Measurements from ENCODE around the gene PDGFC. TPM values are rescaled to one million over a fixed set of nuclear protein-coding genes. Genes with fewer than 3 reads are reported as not detected.
A peak's percentile ranks its signal among the peaks of the same experiment; 100 is the strongest.

PDGFC gene
- total RNA-seq, 1 donor from 2014 or later, result 70.9 TPM

DNA sequence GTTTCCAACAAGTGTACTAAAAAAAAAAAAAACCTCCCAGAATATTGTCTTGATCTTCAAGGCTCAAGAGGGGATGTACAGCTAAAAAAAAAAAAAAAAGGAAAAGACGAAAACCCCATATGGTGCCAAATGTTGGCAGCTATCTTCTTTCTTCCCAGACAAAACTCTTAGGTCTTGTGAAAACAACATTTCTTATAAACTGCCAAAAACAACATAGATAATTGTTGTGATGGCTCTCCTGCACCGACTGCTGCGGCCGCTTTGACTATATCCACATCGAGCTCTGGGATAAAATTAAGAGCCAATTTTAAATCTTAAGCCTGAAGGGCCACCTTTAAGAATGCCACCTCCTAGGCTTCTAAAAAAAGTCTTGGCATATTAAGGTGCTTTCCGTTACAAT is 23.5 kb downstream of the PDGFC start:
- peak; percentile 8 for TF ChIP-seq CTCF (IDR thresholded peaks at IDR 0.05)
- no peaks in the 10 kb centered on the region for H3K27me3 Mint-ChIP-seq (ENCODE audit: low read depth)
- DNase-seq (ENCODE audit: low spot score), result no peak
- peak overlapping the region; percentile 92 for H3K27ac Mint-ChIP-seq (ENCODE audit: unreplicated experiment)
- H3K4me1 Mint-ChIP-seq (ENCODE audit: low read depth), result peaks cover 97% of the 10 kb centered on the region
- H3K9me3 Mint-ChIP-seq (ENCODE audit: low read depth), result no peaks in the 10 kb centered on the region
- peak overlapping the region; percentile 35 for H3K4me3 Mint-ChIP-seq (ENCODE audit: unreplicated experiment)
- no peaks in the 10 kb centered on the region for H3K36me3 Mint-ChIP-seq (ENCODE audit: low read depth)

DNA sequence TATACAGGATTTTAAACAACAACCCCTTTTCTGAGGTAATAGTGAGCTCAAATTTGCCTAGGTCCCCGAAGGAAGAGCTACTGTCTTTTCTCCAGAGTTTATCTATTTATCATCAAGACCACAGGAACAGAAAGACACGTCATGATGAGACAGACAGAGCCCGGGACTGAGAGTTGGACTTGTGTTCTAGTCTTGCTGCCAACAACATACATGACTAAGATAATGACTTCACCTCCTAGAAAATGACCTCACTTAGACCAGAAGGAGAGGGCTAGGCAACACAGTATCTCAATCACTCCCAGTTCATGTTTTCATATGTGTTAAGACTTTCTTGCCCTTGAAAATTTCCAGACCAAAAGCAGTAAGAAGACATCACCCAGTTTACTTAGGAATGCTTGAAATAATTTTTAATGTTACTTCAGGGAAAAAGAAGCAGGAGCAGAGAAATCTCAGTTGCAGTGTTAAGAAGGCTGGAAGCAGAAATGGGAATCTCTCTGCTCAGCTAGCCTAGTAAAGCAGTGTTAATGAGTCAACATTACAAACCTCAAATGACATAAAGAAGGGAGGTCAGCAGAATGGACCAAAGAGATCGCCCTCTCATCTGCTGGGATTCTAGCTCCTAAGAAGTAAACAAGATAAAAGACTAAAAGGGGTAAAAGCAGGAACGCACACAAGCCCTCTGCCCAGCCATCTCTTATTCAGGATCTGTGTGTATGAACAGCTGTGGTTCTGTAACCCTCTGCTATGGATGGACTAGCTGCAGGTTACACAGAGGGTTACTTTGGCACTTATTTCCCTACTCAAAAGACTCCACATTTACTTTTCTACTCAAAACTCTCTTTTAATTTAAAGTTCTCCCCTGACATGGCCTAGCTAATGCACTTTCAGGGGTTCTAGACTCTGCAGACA is 24.8 kb downstream of the PDGFC start:
- no peak for TF ChIP-seq CTCF (IDR thresholded peaks at IDR 0.05)
- Mint-ChIP-seq H3K9me3 (ENCODE audit: low read depth) (no peaks in the 10 kb centered on the region), H3K27me3 (ENCODE audit: low read depth) (no peaks in the 10 kb centered on the region), H3K27ac (ENCODE audit: unreplicated experiment) (peak overlapping the region; percentile 92), H3K4me3 (ENCODE audit: unreplicated experiment) (peak overlapping the region; percentile 13), H3K36me3 (ENCODE audit: low read depth) (no peaks in the 10 kb centered on the region), H3K4me1 (ENCODE audit: low read depth) (peaks cover 96% of the 10 kb centered on the region)
- DNase-seq (ENCODE audit: low spot score), result no peak

- no peaks in the 10 kb centered on the region for H3K36me3 Mint-ChIP-seq (ENCODE audit: low read depth)
- H3K4me1 Mint-ChIP-seq (ENCODE audit: low read depth), result peaks cover 96% of the 10 kb centered on the region
- TF ChIP-seq CTCF (IDR thresholded peaks at IDR 0.05), result no peak
- no peaks in the 10 kb centered on the region for H3K27me3 Mint-ChIP-seq (ENCODE audit: low read depth)
- no peaks in the 10 kb centered on the region for H3K9me3 Mint-ChIP-seq (ENCODE audit: low read depth)
- peak overlapping the region; percentile 92 for H3K27ac Mint-ChIP-seq (ENCODE audit: unreplicated experiment)
- H3K4me3 Mint-ChIP-seq (ENCODE audit: unreplicated experiment), result no peak overlapping the region
- no peak for DNase-seq (ENCODE audit: low spot score)
These were observed 26.1 kb downstream of the PDGFC start for GRCh38 chr4:156945532-156945931.

DNA sequence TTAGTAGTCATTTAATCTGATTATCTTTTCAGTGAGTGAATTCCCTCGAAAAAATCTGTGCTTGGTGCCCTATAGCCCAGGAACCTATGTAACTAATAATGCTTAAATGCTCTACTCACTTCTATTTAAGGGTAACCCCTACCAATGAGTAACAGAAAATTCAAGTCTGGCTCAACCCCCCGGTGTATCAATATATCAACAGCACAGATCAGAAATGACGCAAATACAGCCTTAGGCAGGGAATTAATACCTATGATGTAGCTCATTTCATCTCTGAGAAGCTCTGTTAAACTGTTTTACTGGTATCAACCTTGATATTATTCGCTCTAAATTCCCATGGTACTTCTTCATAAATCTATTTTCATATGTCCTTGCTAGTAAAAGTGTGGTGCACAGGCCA is 28.6 kb downstream of the PDGFC start:
- no peaks in the 10 kb centered on the region for H3K9me3 Mint-ChIP-seq (ENCODE audit: low read depth)
- H3K27ac Mint-ChIP-seq (ENCODE audit: unreplicated experiment), result peak overlapping the region; percentile 83
- DNase-seq (ENCODE audit: low spot score), result no peak
- no peaks in the 10 kb centered on the region for H3K27me3 Mint-ChIP-seq (ENCODE audit: low read depth)
- no peaks in the 10 kb centered on the region for H3K36me3 Mint-ChIP-seq (ENCODE audit: low read depth)
- no peak for TF ChIP-seq CTCF (IDR thresholded peaks at IDR 0.05)
- H3K4me1 Mint-ChIP-seq (ENCODE audit: low read depth), result peaks cover 85% of the 10 kb centered on the region
- no peak overlapping the region for H3K4me3 Mint-ChIP-seq (ENCODE audit: unreplicated experiment)

DNA sequence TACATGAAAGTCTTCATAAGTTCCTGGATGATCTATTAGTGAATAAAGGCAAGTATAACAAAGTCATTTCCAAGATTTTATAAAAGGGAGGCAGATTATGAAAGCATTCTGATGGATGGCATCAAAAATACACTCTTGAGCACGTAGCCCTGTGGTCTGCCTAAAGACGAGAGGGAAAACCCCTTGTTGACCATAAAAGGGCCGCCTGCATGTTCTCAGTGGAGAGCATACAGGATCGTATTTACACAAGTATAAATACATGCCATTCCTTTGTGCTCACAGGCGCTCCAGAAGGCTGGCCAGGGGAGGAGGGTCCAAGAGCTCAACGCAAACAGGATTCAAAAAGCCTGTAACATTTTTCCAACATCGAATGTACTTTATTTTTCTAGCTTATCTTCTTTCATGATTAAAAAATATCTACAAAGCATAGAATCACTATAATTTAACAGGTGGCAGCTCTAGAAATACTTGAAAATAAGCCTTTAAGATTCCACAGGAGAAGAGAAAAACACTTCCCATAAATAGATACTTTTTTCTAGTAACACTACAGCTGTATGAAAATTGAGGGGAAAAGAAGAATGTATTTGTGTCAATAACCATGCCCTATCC is 29.6 kb downstream of the PDGFC start:
- peak overlapping the region; percentile 95 for H3K27ac Mint-ChIP-seq (ENCODE audit: unreplicated experiment)
- H3K4me1 Mint-ChIP-seq (ENCODE audit: low read depth), result peaks cover 76% of the 10 kb centered on the region
- peak; percentile 89 for DNase-seq (ENCODE audit: low spot score)
- no peaks in the 10 kb centered on the region for H3K27me3 Mint-ChIP-seq (ENCODE audit: low read depth)
- H3K4me3 Mint-ChIP-seq (ENCODE audit: unreplicated experiment), result peak overlapping the region; percentile 69
- no peaks in the 10 kb centered on the region for H3K36me3 Mint-ChIP-seq (ENCODE audit: low read depth)
- no peak for TF ChIP-seq CTCF (IDR thresholded peaks at IDR 0.05)
- H3K9me3 Mint-ChIP-seq (ENCODE audit: low read depth), result no peaks in the 10 kb centered on the region
